ENCODE results near the gene TMEM119. TPM values are rescaled to one million over a fixed set of nuclear protein-coding genes. Genes with fewer than 3 reads are reported as not detected.

Gene TMEM119
- total and polyA plus RNA-seq, 10 of the 15 experiments (the other 5 are each of a cell fraction or from before 2014, with no cell fraction given), result 0.11 to 0.44 (median 0.19) TPM; not detected in 5

DNA sequence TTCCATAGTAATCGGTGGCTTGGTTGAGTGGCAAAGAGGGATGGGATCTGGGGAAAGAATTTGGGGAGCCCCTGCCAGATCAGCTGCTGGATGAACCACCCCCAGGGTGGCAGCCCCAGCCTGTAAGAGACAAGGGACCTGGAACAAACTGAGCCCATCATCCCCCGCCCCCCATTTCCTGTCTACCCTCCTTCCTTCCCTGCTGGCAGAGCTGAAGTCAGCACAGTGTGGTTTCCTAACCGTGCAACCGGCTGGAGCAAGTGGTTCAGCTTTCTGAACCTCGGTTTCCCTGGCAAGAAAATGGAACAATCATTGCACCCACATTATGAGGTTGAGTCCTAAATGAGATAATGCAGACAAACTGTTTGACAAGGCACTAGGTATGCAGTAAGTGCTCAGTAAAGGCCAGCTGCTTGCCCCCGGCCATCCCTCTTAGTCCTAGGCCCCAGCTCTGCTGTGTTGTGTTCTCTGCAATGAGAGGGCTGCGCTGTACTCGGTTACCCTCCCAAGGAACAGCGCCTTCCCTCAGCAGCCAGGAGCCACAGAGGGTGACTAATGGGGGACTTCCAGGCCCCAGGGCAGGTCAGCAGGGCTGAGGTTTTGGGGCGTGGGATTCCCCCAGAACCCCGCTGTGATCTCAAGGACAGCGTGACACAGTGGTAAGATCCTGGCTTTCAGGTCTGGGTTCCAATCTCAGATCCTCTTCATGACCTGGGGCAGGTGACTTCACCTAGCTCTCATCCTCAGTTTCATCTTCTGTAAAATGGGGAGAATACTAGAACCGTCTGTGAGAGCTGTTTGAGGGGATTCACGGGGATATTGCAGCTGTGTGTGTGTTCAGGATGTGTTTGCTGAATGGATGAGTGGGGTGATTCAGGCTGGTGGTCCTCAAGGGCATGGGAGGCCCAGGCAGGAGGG is 19.3 kb upstream of the TMEM119 start (continued):
- TF ChIP-seq, protein P1, sequence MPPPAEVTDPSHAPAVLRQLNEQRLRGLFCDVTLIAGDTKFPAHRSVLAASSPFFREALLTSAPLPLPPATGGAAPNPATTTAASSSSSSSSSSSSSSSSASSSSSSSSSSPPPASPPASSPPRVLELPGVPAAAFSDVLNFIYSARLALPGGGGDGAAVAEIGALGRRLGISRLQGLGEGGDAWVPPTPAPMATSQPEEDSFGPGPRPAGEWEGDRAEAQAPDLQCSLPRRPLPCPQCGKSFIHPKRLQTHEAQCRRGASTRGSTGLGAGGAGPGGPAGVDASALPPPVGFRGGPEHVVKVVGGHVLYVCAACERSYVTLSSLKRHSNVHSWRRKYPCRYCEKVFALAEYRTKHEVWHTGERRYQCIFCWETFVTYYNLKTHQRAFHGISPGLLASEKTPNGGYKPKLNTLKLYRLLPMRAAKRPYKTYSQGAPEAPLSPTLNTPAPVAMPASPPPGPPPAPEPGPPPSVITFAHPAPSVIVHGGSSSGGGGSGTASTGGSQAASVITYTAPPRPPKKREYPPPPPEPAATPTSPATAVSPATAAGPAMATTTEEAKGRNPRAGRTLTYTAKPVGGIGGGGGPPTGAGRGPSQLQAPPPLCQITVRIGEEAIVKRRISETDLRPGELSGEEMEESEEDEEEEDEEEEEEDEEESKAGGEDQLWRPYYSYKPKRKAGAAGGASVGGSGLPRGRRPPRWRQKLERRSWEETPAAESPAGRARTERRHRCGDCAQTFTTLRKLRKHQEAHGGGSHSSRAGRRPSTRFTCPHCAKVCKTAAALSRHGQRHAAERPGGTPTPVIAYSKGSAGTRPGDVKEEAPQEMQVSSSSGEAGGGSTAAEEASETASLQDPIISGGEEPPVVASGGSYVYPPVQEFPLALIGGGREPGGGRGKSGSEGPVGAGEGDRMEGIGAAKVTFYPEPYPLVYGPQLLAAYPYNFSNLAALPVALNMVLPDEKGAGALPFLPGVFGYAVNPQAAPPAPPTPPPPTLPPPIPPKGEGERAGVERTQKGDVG (CRISPR knock-in tag; IDR thresholded peaks at IDR 0.05), result no peak
- TF ChIP-seq JUNB (IDR thresholded peaks at IDR 0.05) (peak; percentile 89), SMAD1 (IDR thresholded peaks at IDR 0.05; ENCODE audit: low read depth, partially characterized antibody) (peak; percentile 3), SMAD5 (IDR thresholded peaks at IDR 0.05; ENCODE audit: low read depth) (no peak), LARP7 (IDR thresholded peaks at IDR 0.05) (no peak; the same call in 1 of the 2 replicates), NFYA (IDR thresholded peaks at IDR 0.05; ENCODE audit: borderline replicate concordance, low read depth, low read length) (no peak), RCOR1 (conservative IDR thresholded peaks at IDR 0.05; ENCODE audit: low read depth, low read length) (peak; percentile 96; the same call in 1 of the 2 replicates), SIN3A (IDR thresholded peaks at IDR 0.05; ENCODE audit: low read depth, low read length) (no peak), PML (IDR thresholded peaks at IDR 0.05; ENCODE audit: low read length) (0 out of 2 replicates have a peak, but pooled peaks have one; percentile 50)
- TF ChIP-seq, protein P2, sequence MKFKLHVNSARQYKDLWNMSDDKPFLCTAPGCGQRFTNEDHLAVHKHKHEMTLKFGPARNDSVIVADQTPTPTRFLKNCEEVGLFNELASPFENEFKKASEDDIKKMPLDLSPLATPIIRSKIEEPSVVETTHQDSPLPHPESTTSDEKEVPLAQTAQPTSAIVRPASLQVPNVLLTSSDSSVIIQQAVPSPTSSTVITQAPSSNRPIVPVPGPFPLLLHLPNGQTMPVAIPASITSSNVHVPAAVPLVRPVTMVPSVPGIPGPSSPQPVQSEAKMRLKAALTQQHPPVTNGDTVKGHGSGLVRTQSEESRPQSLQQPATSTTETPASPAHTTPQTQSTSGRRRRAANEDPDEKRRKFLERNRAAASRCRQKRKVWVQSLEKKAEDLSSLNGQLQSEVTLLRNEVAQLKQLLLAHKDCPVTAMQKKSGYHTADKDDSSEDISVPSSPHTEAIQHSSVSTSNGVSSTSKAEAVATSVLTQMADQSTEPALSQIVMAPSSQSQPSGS (IDR thresholded peaks at IDR 0.05; ENCODE audit: low read length), result peak; percentile 96
- TF ChIP-seq, protein P3, sequence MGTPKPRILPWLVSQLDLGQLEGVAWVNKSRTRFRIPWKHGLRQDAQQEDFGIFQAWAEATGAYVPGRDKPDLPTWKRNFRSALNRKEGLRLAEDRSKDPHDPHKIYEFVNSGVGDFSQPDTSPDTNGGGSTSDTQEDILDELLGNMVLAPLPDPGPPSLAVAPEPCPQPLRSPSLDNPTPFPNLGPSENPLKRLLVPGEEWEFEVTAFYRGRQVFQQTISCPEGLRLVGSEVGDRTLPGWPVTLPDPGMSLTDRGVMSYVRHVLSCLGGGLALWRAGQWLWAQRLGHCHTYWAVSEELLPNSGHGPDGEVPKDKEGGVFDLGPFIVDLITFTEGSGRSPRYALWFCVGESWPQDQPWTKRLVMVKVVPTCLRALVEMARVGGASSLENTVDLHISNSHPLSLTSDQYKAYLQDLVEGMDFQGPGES (IDR thresholded peaks at IDR 0.05), result no peak
- TF ChIP-seq, protein P4, sequence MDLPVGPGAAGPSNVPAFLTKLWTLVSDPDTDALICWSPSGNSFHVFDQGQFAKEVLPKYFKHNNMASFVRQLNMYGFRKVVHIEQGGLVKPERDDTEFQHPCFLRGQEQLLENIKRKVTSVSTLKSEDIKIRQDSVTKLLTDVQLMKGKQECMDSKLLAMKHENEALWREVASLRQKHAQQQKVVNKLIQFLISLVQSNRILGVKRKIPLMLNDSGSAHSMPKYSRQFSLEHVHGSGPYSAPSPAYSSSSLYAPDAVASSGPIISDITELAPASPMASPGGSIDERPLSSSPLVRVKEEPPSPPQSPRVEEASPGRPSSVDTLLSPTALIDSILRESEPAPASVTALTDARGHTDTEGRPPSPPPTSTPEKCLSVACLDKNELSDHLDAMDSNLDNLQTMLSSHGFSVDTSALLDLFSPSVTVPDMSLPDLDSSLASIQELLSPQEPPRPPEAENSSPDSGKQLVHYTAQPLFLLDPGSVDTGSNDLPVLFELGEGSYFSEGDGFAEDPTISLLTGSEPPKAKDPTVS (IDR thresholded peaks at IDR 0.05; ENCODE audit: low read depth, low read length), result no peak
- TF ChIP-seq, protein P5, sequence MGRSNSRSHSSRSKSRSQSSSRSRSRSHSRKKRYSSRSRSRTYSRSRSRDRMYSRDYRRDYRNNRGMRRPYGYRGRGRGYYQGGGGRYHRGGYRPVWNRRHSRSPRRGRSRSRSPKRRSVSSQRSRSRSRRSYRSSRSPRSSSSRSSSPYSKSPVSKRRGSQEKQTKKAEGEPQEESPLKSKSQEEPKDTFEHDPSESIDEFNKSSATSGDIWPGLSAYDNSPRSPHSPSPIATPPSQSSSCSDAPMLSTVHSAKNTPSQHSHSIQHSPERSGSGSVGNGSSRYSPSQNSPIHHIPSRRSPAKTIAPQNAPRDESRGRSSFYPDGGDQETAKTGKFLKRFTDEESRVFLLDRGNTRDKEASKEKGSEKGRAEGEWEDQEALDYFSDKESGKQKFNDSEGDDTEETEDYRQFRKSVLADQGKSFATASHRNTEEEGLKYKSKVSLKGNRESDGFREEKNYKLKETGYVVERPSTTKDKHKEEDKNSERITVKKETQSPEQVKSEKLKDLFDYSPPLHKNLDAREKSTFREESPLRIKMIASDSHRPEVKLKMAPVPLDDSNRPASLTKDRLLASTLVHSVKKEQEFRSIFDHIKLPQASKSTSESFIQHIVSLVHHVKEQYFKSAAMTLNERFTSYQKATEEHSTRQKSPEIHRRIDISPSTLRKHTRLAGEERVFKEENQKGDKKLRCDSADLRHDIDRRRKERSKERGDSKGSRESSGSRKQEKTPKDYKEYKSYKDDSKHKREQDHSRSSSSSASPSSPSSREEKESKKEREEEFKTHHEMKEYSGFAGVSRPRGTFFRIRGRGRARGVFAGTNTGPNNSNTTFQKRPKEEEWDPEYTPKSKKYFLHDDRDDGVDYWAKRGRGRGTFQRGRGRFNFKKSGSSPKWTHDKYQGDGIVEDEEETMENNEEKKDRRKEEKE (IDR thresholded peaks at IDR 0.05), result no peak
- TF ChIP-seq, protein P6, sequence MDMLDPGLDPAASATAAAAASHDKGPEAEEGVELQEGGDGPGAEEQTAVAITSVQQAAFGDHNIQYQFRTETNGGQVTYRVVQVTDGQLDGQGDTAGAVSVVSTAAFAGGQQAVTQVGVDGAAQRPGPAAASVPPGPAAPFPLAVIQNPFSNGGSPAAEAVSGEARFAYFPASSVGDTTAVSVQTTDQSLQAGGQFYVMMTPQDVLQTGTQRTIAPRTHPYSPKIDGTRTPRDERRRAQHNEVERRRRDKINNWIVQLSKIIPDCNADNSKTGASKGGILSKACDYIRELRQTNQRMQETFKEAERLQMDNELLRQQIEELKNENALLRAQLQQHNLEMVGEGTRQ (IDR thresholded peaks at IDR 0.05; ENCODE audit: borderline replicate concordance, low read depth, low read length), result peak; percentile 29; the same call in 1 of the 2 replicates
- TF ChIP-seq, protein P7, sequence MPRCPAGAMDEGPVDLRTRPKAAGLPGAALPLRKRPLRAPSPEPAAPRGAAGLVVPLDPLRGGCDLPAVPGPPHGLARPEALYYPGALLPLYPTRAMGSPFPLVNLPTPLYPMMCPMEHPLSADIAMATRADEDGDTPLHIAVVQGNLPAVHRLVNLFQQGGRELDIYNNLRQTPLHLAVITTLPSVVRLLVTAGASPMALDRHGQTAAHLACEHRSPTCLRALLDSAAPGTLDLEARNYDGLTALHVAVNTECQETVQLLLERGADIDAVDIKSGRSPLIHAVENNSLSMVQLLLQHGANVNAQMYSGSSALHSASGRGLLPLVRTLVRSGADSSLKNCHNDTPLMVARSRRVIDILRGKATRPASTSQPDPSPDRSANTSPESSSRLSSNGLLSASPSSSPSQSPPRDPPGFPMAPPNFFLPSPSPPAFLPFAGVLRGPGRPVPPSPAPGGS (IDR thresholded peaks at IDR 0.05; ENCODE audit: borderline replicate concordance, insufficient read depth, low read depth, low read length, poor library complexity, severe bottlenecking), result peak; percentile 93

All from GM12878 (cell line).